Measurements from ENCODE around the gene GET4. TPM values are rescaled to one million over a fixed set of nuclear protein-coding genes. Genes with fewer than 3 reads are reported as not detected.

GET4 gene
- total and polyA plus RNA-seq, 2 of the 4 experiments (the other 2 are of a cell fraction), result 11.3 to 30.9 TPM

GRCh38 chr7:907158-907980, 31.0 kb downstream of the GET4 start:
- H2BK120ac ChIP-seq (ENCODE audit: low read depth, low read length), result no peak overlapping the region
- H3K4me2 ChIP-seq (ENCODE audit: low read depth, low read length), result no peak overlapping the region
- no peaks in the 10 kb centered on the region; the same call in 1 of the 2 replicates for H4K20me1 ChIP-seq (ENCODE audit: insufficient read depth, low read length)
- intact Hi-C loops (cut with micrococcal nuclease) (loop anchor here (10.0 kb wide), 1 partner anchor 137 kb away; the partner anchor contains the start of gene GPR146), in situ Hi-C loops (cut with MboI; ENCODE audit: low sequenced_read_pairs) (no loop called here), dilution Hi-C loops (cut with HindIII; ENCODE audit: low sequenced_read_pairs, unreplicated experiment) (no loop called here)
- peaks cover 5% of the 10 kb centered on the region; the same call in 1 of the 2 replicates for H3K4me1 ChIP-seq (ENCODE audit: control insufficient read depth, insufficient read depth, low read length)
- no peak overlapping the region for H4K5ac ChIP-seq (ENCODE audit: low read depth, low read length)
- H2AFZ ChIP-seq (replicated peaks; ENCODE audit: low read length, poor library complexity), result peak overlapping the region; percentile 51
- no peak overlapping the region for H3K4ac ChIP-seq (ENCODE audit: low read depth, low read length)
- CTCF ChIA-PET, result no interaction called here
- no peak overlapping the region for H3K23ac ChIP-seq (ENCODE audit: low read depth, low read length)
- peak overlapping the region; percentile 72 for H2AK9ac ChIP-seq (replicated peaks; ENCODE audit: low read depth, low read length, poor library complexity)
- no peak overlapping the region for H2AK5ac ChIP-seq (ENCODE audit: low read depth, low read length)
- no peaks in the 10 kb centered on the region for H3K79me1 ChIP-seq (ENCODE audit: low read depth in 1 of 2, low read length in 2 of 2)
- no peak overlapping the region for H4K91ac ChIP-seq (ENCODE audit: insufficient read depth, low read depth, low read length)
- no peak overlapping the region for H3K18ac ChIP-seq (ENCODE audit: low read depth, low read length)
- WGBS, 2 experiments (ENCODE audit: extremely low coverage in 2 of 2, insufficient read length in 1 of 2), result 75% methylated on average over 25 of the region's 49 CpGs; no CpG with 5 or more reads in 1 of the 2 experiments
- no peak overlapping the region for H3K56ac ChIP-seq (ENCODE audit: extremely low read depth, insufficient read depth, low read length)
- no peak overlapping the region for H3K27ac ChIP-seq (ENCODE audit: insufficient read depth, low read length)
- no peak overlapping the region for H4K8ac ChIP-seq (ENCODE audit: low read depth in 2 of 2, low read length in 2 of 2)
- no peak overlapping the region for H3K9ac ChIP-seq (ENCODE audit: low read depth, low read length)
- no peaks in the 10 kb centered on the region for H3K36me3 ChIP-seq (ENCODE audit: control insufficient read depth, insufficient read depth, low read length)
- H2BK5ac ChIP-seq (ENCODE audit: low read depth, low read length, poor library complexity, severe bottlenecking), result no peak overlapping the region
- ATAC-seq (ENCODE audit: low read depth) (no peak), DNase-seq (no peak)
- H3K4me3 ChIP-seq (ENCODE audit: insufficient read depth, low read depth, low read length), result no peak overlapping the region
- no peak overlapping the region for H3K14ac ChIP-seq (replicated peaks; ENCODE audit: low read depth, low read length)
- H3K9me3 ChIP-seq (ENCODE audit: control insufficient read depth, insufficient read depth, low read length), result no peaks in the 10 kb centered on the region
- no peak overlapping the region for H2BK15ac ChIP-seq (ENCODE audit: low read depth, low read length)
- no peaks in the 10 kb centered on the region; the same call in 1 of the 2 replicates for H3K27me3 ChIP-seq (ENCODE audit: control insufficient read depth, insufficient read depth, low read length)
- no TSS peak for BruUV-seq (replicated peaks)
- no peaks in the 10 kb centered on the region for H3K9me1 ChIP-seq (ENCODE audit: insufficient read depth, low read length)
- no peak overlapping the region for H2BK20ac ChIP-seq (ENCODE audit: low read depth, low read length)
- POLR2A ChIA-PET (ENCODE audit: unreplicated experiment), result no interaction called here
- TF ChIP-seq USF2 (IDR thresholded peaks at IDR 0.05; ENCODE audit: low read depth, low read length), result no peak
- TF ChIP-seq CTCF (conservative IDR thresholded peaks at IDR 0.05; ENCODE audit: low read depth, low read length), result no peak
- no peak for TF ChIP-seq POLR2A (IDR thresholded peaks at IDR 0.05; ENCODE audit: low read depth, low read length)
- no peak for TF ChIP-seq RCOR1 (IDR thresholded peaks at IDR 0.05; ENCODE audit: insufficient replicate concordance, low read length)
- TF ChIP-seq MAFK (IDR thresholded peaks at IDR 0.05; ENCODE audit: low read depth, low read length), result no peak
- TF ChIP-seq MXI1 (IDR thresholded peaks at IDR 0.05; ENCODE audit: borderline replicate concordance, low read depth, low read length), result no peak
- TF ChIP-seq FOS (IDR thresholded peaks at IDR 0.05; ENCODE audit: low read depth, low read length), result no peak
- TF ChIP-seq RAD21 (IDR thresholded peaks at IDR 0.05; ENCODE audit: low read length), result no peak
- no peak for TF ChIP-seq ELK1 (IDR thresholded peaks at IDR 0.05; ENCODE audit: borderline replicate concordance, low read depth, low read length)
- no peak for TF ChIP-seq NFE2L2 (IDR thresholded peaks at IDR 0.05; ENCODE audit: low read depth, low read length)
- TF ChIP-seq CEBPB (IDR thresholded peaks at IDR 0.05; ENCODE audit: low read depth, low read length), result no peak
- no peak for TF ChIP-seq BHLHE40 (IDR thresholded peaks at IDR 0.05; ENCODE audit: low read depth, low read length)
- TF ChIP-seq RFX5 (IDR thresholded peaks at IDR 0.05; ENCODE audit: low read depth, low read length), result no peak
- TF ChIP-seq MAZ (IDR thresholded peaks at IDR 0.05; ENCODE audit: borderline replicate concordance, low read depth, low read length), result no peak
- no peak for TF ChIP-seq SMC3 (IDR thresholded peaks at IDR 0.05; ENCODE audit: low read depth, low read length)

Measured in IMR-90 (cell line).